ENCODE results near the gene ARHGAP26. TPM values are rescaled to one million over a fixed set of nuclear protein-coding genes. Genes with fewer than 3 reads are reported as not detected.
A peak's percentile ranks its signal among the peaks of the same experiment; 100 is the strongest.

Gene ARHGAP26
- total RNA-seq, 5 donors from 2014 or later (not counting 1 experiment from before 2014, with no cell fraction given), result 22.8 to 49.3 (median 28.3) TPM

DNA sequence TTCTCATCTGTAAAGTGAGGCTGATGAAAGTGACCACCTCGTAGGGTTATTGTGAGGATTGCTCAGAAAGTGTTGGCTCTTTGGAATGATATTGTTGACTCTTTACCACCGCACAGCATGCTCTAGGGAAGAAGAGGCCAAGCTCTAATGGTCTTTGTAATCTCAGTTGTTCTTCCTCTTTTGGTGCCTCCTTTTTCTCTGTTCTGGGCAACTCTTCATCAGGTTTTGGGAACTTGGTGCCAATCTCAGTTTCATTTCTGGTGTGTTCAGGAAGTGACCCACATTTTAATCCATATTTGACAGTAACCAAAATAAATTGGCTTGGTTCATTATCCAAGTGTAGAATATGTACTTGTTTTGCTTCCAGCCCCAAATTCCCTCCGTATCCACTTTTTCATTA lies 25.1 kb downstream of the ARHGAP26 start:
- Histone ChIP-seq H3K27ac (ENCODE audit: low read length) (peak overlapping the region; percentile 25), H3K4me3 (ENCODE audit: control insufficient read depth in 1 of 2, extremely low read depth in 1 of 2, low read length in 1 of 2) (no peak overlapping the region), H3K9me3 (no peaks in the 10 kb centered on the region), H3K27me3 (replicated peaks in 1 of 2; ENCODE audit: control insufficient read depth in 2 of 2, extremely low read depth in 1 of 2, insufficient read depth in 2 of 2, low read length in 1 of 2) (no peaks in the 10 kb centered on the region), H3K4me1 (ENCODE audit: control insufficient read depth in 1 of 2, extremely low read depth in 1 of 2, insufficient read depth in 2 of 2, low read length in 2 of 2) (peaks cover 31 to 42% of the 10 kb centered on the region in 2 experiments), H3K36me3 (ENCODE audit: control insufficient read depth in 2 of 2, extremely low read depth in 1 of 2, insufficient read depth in 1 of 2, low read length in 1 of 2) (no peaks in the 10 kb centered on the region)
- no peak overlapping the region for H3K4me3 Mint-ChIP-seq
- WGBS (ENCODE audit: insufficient coverage), result no CpG with 5 or more reads among the region's 3 CpGs
- CTCF ChIA-PET, result interaction anchor here in 1 of 2 donors (0.6 kb wide), 1 partner anchor 112 kb away, joined by 4 read pairs; no protein-coding TSS in a partner anchor
- H3K27me3 Mint-ChIP-seq, result no peaks in the 10 kb centered on the region
- ATAC-seq (replicated peaks in 1 of 4), result no peak
- H3K9me3 Mint-ChIP-seq, result no peaks in the 10 kb centered on the region
- POLR2A ChIA-PET, result no interaction called here
- no peak for DNase-seq
- H3K36me3 Mint-ChIP-seq, result peaks cover 10% of the 10 kb centered on the region
- peak overlapping the region; percentile 43 to 66 for H3K27ac Mint-ChIP-seq
- H3K4me1 Mint-ChIP-seq, result peaks cover 56 to 66% (median 59%) of the 10 kb centered on the region in 3 donors

DNA sequence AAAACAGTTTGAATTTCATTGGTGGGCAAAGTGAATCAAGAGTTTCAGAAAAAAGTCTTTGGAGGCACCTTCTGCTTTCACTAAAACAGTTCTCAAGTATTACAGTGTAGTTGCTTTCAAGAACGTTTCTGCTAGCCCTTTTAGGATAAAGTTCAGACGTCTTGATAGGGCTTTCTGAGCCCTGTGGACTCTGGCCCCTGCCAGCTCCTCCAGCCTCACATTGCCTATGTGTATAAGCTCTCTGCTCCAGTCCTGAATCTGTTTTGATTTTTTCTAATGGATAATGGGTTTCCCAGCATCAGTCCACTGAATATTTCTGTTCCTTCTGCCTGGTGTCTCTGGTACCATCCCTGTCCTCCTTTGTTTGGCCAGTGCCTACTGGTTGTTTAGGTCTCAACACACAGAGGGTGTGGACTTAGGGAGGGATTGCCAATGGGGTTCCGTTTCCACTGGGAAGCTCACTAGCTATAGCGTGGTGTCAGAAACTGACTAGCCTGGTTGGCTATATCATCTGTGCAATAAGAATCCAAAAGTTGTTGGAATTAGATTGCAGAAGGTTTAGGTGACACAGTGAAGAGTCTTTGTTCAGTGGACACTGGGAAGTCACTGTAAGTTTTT lies 26.4 kb downstream of the ARHGAP26 start:
- no CpG with 5 or more reads among the region's 4 CpGs for WGBS (ENCODE audit: insufficient coverage)
- no peaks in the 10 kb centered on the region for H3K27me3 Mint-ChIP-seq
- H3K9me3 Mint-ChIP-seq, result no peaks in the 10 kb centered on the region
- no peaks in the 10 kb centered on the region for H3K36me3 ChIP-seq (ENCODE audit: control insufficient read depth in 2 of 2, extremely low read depth in 1 of 2, insufficient read depth in 1 of 2, low read length in 1 of 2)
- no peaks in the 10 kb centered on the region for H3K9me3 ChIP-seq
- H3K36me3 Mint-ChIP-seq, result no peaks in the 10 kb centered on the region
- peak overlapping the region; percentile 89 to 97 for H3K27ac Mint-ChIP-seq
- POLR2A ChIA-PET, result interaction anchor here in 1 of 2 donors (1.3 kb wide), 1 partner anchor 17 kb away, joined by 3 read pairs; no protein-coding TSS in a partner anchor
- H3K4me1 Mint-ChIP-seq, result peaks cover 69 to 73% (median 70%) of the 10 kb centered on the region in 3 donors
- peak overlapping the region in 1 of 3 donors; percentile 84 for H3K4me3 Mint-ChIP-seq
- H3K4me1 ChIP-seq (ENCODE audit: control insufficient read depth in 1 of 2, extremely low read depth in 1 of 2, insufficient read depth in 2 of 2, low read length in 2 of 2), result peaks cover 43 to 53% of the 10 kb centered on the region in 2 experiments
- H3K4me3 ChIP-seq (ENCODE audit: control insufficient read depth in 1 of 2, extremely low read depth in 1 of 2, low read length in 1 of 2), result no peak overlapping the region
- H3K27me3 ChIP-seq (replicated peaks in 1 of 2; ENCODE audit: control insufficient read depth in 2 of 2, extremely low read depth in 1 of 2, insufficient read depth in 2 of 2, low read length in 1 of 2), result no peaks in the 10 kb centered on the region
- DNase-seq, result no peak
- no peak for ATAC-seq (replicated peaks in 1 of 4)
- H3K27ac ChIP-seq (ENCODE audit: low read length), result peak overlapping the region; percentile 71
- CTCF ChIA-PET, result interaction anchor here (1.0 to 3.4 kb wide), 4 partner anchors 12 to 71 kb away, joined by 3 to 28 read pairs (median 4); partner anchors contain the start of gene ARHGAP26 (in 1 of the 2)

DNA sequence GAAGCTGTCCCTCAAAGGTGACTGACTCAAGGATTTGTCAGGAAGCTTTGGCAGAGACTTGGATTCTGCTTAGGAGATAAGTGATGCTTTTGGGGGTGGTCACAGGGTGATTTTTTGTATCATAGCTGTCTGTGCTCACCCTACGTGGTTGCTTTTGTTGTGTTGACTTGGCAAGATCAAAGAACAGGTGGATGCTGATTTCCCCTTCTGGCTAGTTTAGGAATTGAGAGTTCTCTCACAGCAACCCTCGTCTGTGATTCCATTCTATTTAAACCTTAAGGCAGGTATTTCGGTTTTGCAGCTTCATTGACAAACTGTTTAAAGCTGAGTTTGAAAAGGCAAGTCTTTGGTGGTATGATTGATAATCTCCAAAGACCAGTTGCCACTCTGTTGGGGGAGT lies 27.2 kb downstream of the ARHGAP26 start:
- ChIA-PET POLR2A (interaction anchor here in 1 of 2 donors (0.6 to 1.8 kb wide), 3 partner anchors 18 to 244 kb away, joined by 3 to 14 read pairs (median 6); no protein-coding TSS in a partner anchor), CTCF (interaction anchor here (0.8 to 3.4 kb wide), 7 partner anchors 9 to 84 kb away, joined by 3 to 28 read pairs (median 4); partner anchors contain the start of gene ARHGAP26 (in 1 of the 2))
- H3K4me3 Mint-ChIP-seq, result peak overlapping the region in 1 of 3 donors; percentile 84
- H3K27me3 Mint-ChIP-seq, result no peaks in the 10 kb centered on the region
- peak overlapping the region; percentile 89 to 97 for H3K27ac Mint-ChIP-seq
- H3K36me3 ChIP-seq (ENCODE audit: control insufficient read depth in 2 of 2, extremely low read depth in 1 of 2, insufficient read depth in 1 of 2, low read length in 1 of 2), result no peaks in the 10 kb centered on the region
- no peaks in the 10 kb centered on the region for H3K9me3 ChIP-seq
- peak overlapping the region; percentile 71 for H3K27ac ChIP-seq (ENCODE audit: low read length)
- no peak for ATAC-seq (replicated peaks in 1 of 4)
- peaks cover 76 to 81% (median 78%) of the 10 kb centered on the region in 3 donors for H3K4me1 Mint-ChIP-seq
- DNase-seq, result peak in 1 of 35 experiments; percentile 36
- H3K36me3 Mint-ChIP-seq, result no peaks in the 10 kb centered on the region
- H3K4me3 ChIP-seq (ENCODE audit: control insufficient read depth in 1 of 2, extremely low read depth in 1 of 2, low read length in 1 of 2), result no peak overlapping the region
- no peaks in the 10 kb centered on the region for H3K9me3 Mint-ChIP-seq
- WGBS (ENCODE audit: insufficient coverage), result 50% methylated on average over 2 of the region's 3 CpGs
- peaks cover 50 to 57% of the 10 kb centered on the region in 2 experiments for H3K4me1 ChIP-seq (ENCODE audit: control insufficient read depth in 1 of 2, extremely low read depth in 1 of 2, insufficient read depth in 2 of 2, low read length in 2 of 2)
- H3K27me3 ChIP-seq (replicated peaks in 1 of 2; ENCODE audit: control insufficient read depth in 2 of 2, extremely low read depth in 1 of 2, insufficient read depth in 2 of 2, low read length in 1 of 2), result no peaks in the 10 kb centered on the region

DNA sequence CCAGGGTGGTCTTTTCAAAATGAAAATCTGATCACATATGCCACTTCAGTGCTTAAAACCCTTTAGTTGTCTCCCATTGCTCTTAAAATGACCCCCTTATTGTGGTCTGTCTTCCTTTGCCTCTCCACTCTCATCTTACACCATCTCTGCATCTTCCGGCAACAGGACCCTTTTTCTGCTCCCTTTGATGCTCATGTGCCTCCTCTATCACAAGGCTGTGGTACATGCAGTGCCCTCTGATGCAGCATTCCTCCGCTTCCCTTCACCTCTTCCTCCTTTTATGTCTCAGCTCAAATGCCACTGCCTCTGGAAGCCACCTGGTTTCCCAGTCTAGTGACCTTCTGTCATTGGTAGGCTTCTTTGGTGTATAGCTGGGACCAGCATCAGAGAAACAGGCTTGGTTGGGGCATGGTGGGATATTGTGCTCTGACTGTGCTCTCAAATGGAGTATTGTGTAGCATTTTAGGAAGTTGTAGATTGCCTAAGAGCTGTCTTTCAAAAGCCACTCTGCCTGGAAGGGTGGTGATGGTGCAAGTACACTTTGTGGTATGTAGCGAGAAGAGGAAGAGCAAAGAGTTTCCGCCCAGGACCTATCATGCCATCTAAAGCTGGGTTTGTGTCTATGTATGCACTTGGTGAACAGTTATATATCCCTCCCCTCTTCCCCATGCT lies 28.1 kb downstream of the ARHGAP26 start:
- WGBS (ENCODE audit: insufficient coverage), result 29% methylated on average over 1 of the region's 4 CpGs
- Histone ChIP-seq H3K9me3 (no peaks in the 10 kb centered on the region), H3K27ac (ENCODE audit: low read length) (peak overlapping the region; percentile 71), H3K36me3 (ENCODE audit: control insufficient read depth in 2 of 2, extremely low read depth in 1 of 2, insufficient read depth in 1 of 2, low read length in 1 of 2) (no peaks in the 10 kb centered on the region), H3K4me1 (ENCODE audit: control insufficient read depth in 1 of 2, extremely low read depth in 1 of 2, insufficient read depth in 2 of 2, low read length in 2 of 2) (peaks cover 50 to 57% of the 10 kb centered on the region in 2 experiments), H3K27me3 (replicated peaks in 1 of 2; ENCODE audit: control insufficient read depth in 2 of 2, extremely low read depth in 1 of 2, insufficient read depth in 2 of 2, low read length in 1 of 2) (no peaks in the 10 kb centered on the region), H3K4me3 (ENCODE audit: control insufficient read depth in 1 of 2, extremely low read depth in 1 of 2, low read length in 1 of 2) (peak overlapping the region; percentile 3 to 33)
- ATAC-seq (replicated peaks in 1 of 4) (peak; percentile 66 to 75 (median 71)), DNase-seq (peak in 31 of 35 experiments; percentile 10 to 64 (median 32))
- no peaks in the 10 kb centered on the region for H3K36me3 Mint-ChIP-seq
- no peaks in the 10 kb centered on the region for H3K9me3 Mint-ChIP-seq
- peaks cover 76 to 83% (median 79%) of the 10 kb centered on the region in 3 donors for H3K4me1 Mint-ChIP-seq
- H3K27me3 Mint-ChIP-seq, result no peaks in the 10 kb centered on the region
- H3K4me3 Mint-ChIP-seq, result peak overlapping the region; percentile 31 to 84 (median 49)
- POLR2A ChIA-PET, result interaction anchor here (0.6 to 1.8 kb wide), 4 partner anchors 14 to 64 kb away, joined by 3 to 6 read pairs (median 4); no protein-coding TSS in a partner anchor
- H3K27ac Mint-ChIP-seq, result peak overlapping the region; percentile 89 to 97
- CTCF ChIA-PET, result interaction anchor here in 1 of 2 donors (0.6 to 3.4 kb wide), 7 partner anchors 10 to 771 kb away, joined by 3 to 28 read pairs (median 4); partner anchors contain the start of gene ARHGAP26

DNA sequence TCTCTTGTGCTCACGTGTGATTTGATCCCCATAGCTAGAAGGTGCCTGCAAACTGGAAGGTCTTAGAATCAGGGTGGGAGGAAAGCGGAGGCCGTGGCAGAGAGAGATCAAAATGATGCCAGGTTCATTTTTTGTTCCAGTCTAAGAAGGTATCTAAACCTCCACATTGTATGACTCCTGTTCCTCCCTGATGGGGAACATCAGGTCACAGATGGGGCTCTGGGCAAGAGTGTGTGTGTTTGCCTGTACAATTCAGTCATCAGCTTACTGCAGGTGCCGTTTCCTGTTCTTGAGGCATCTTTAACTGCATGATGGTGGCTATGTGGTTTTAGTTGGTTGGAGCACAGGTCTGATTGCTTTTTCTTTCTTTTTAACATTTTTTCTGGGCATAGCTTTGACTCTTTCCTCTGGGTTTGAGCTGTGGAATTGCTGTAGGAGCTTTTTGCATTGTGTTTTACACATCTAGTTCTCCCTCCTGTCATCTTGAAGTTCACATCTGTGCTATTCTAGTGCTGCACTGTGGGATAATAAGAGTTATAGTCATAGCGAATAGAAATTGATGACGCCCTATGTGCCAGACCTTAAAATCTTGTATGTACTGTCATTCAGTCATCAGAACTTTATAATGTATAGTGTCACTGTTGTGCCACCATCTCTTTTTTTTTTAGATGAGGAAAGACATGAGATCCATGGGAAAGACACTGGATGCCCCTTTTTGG lies 30.8 kb downstream of the ARHGAP26 start:
- Mint-ChIP-seq H3K27ac (peak overlapping the region; percentile 89 to 97), H3K27me3 (no peaks in the 10 kb centered on the region), H3K4me1 (peaks cover 61 to 67% (median 66%) of the 10 kb centered on the region in 3 donors), H3K9me3 (no peaks in the 10 kb centered on the region), H3K36me3 (no peaks in the 10 kb centered on the region), H3K4me3 (peak overlapping the region; percentile 66 to 84 (median 68))
- Histone ChIP-seq H3K4me1 (ENCODE audit: control insufficient read depth in 1 of 2, extremely low read depth in 1 of 2, insufficient read depth in 2 of 2, low read length in 2 of 2) (peaks cover 50% of the 10 kb centered on the region in 2 experiments), H3K4me3 (ENCODE audit: control insufficient read depth in 1 of 2, extremely low read depth in 1 of 2, low read length in 1 of 2) (peak overlapping the region; percentile 1 to 27), H3K36me3 (ENCODE audit: control insufficient read depth in 2 of 2, extremely low read depth in 1 of 2, insufficient read depth in 1 of 2, low read length in 1 of 2) (no peaks in the 10 kb centered on the region), H3K27me3 (replicated peaks in 1 of 2; ENCODE audit: control insufficient read depth in 2 of 2, extremely low read depth in 1 of 2, insufficient read depth in 2 of 2, low read length in 1 of 2) (no peaks in the 10 kb centered on the region), H3K9me3 (no peaks in the 10 kb centered on the region), H3K27ac (ENCODE audit: low read length) (peak overlapping the region; percentile 71)
- CTCF ChIA-PET, result interaction anchor here (0.5 to 2.3 kb wide), 10 partner anchors 15 to 602 kb away, joined by 3 to 11 read pairs (median 3); partner anchors contain the start of gene ARHGAP26 (in 1 of the 2)
- DNase-seq, result peak; percentile 7 to 74 (median 37)
- POLR2A ChIA-PET, result interaction anchor here (0.7 to 1.8 kb wide), 3 partner anchors 28 to 384 kb away, joined by 3 to 8 read pairs (median 3); no protein-coding TSS in a partner anchor
- peak; percentile 77 to 88 (median 82) for ATAC-seq (replicated peaks in 1 of 4)
- WGBS (ENCODE audit: insufficient coverage), result 17% methylated on average over 2 of the region's 6 CpGs
